DOHH2 (cell line): ENCODE results near the gene PRDX4.

Source experiments
- H3F3A ChIP-seq: fragments of 200-600 bp; sonication (generic), shearing (Covaris generic); 2 replicates; pipeline ENCODE4 v1.6.0; 2016; ENCODE audit warnings: antibody characterized with exemption, mild to moderate bottlenecking; ENCODE audit not compliant: control insufficient read depth, insufficient read depth
- H3K27ac ChIP-seq: fragments of 200-600 bp; sonication (generic); 2 replicates; pipeline ENCODE4 v1.5.1; 2014; ENCODE audit warnings: low read depth, mild to moderate bottlenecking, low read length, moderate library complexity
- H3K27me3 ChIP-seq: fragments of 200-600 bp; sonication (generic); 2 replicates; pipeline ENCODE4 v1.6.1; 2014; ENCODE audit warnings: mild to moderate bottlenecking, low read length, mixed read lengths; ENCODE audit not compliant: control insufficient read depth
- H3K36me3 ChIP-seq: fragments of 200-600 bp; sonication (generic); 2 replicates; pipeline ENCODE4 v1.6.1; 2014; ENCODE audit warnings: mild to moderate bottlenecking, low read length, moderate library complexity, mixed read lengths; ENCODE audit not compliant: control insufficient read depth
- H3K4me1 ChIP-seq: fragments of 200-600 bp; sonication (generic); 2 replicates; pipeline ENCODE4 v1.6.1; 2014; ENCODE audit warnings: mild to moderate bottlenecking, low read length, mixed read lengths; ENCODE audit not compliant: control insufficient read depth
- H3K4me2 ChIP-seq: fragments of 200-600 bp; sonication (generic); 2 replicates; pipeline ENCODE4 v1.6.0; 2014; ENCODE audit warnings: mild to moderate bottlenecking, low read length, moderate library complexity
- H3K4me3 ChIP-seq: fragments of 200-600 bp; sonication (generic); 2 replicates; pipeline ENCODE4 v1.5.1; 2014; ENCODE audit warnings: mild to moderate bottlenecking, low read length, mixed read lengths
- H3K79me2 ChIP-seq: fragments of 200-600 bp; sonication (generic); 2 replicates; pipeline ENCODE4 v1.6.1; 2014; ENCODE audit warnings: mild to moderate bottlenecking, low read length, mixed read lengths; ENCODE audit not compliant: control insufficient read depth
- H3K9me2 ChIP-seq: fragments of 200-600 bp; sonication (generic); replicated peaks from 2 replicates; pipeline ENCODE4 v1.6.1; 2014; ENCODE audit warnings: mild to moderate bottlenecking, low read length, mixed read lengths; ENCODE audit not compliant: control insufficient read depth
- H3K9me3 ChIP-seq: fragments of 200-600 bp; sonication (generic); 2 replicates; pipeline ENCODE4 v1.6.1; 2014; ENCODE audit warnings: antibody characterized with exemption, low read length, mixed read lengths; ENCODE audit not compliant: control insufficient read depth, insufficient read depth
- H4K20me1 ChIP-seq: fragments of 200-600 bp; sonication (generic); 2 replicates; pipeline ENCODE4 v1.6.0; 2014; ENCODE audit warnings: low read depth, mild to moderate bottlenecking, antibody characterized with exemption, low read length, moderate library complexity; ENCODE audit not compliant: control insufficient read depth, insufficient read depth
- EZH2phosphoT487 ChIP-seq: fragments of 200-600 bp; sonication (generic); IDR thresholded peaks from 2 replicates; pipeline ENCODE4 v1.6.1; 2017; ENCODE audit warnings: borderline replicate concordance, mild to moderate bottlenecking, antibody characterized with exemption, low read length, moderate library complexity, mixed read lengths
- TF ChIP-seq, protein P1 (sequence below): fragments of 200-600 bp; sonication (generic); IDR thresholded peaks from one replicate; pipeline ENCODE4 v1.5.1; 2014; ENCODE audit warnings: antibody characterized with exemption, mild to moderate bottlenecking, low read depth, low read length; ENCODE audit not compliant: poor library complexity, severe bottlenecking

Gene PRDX4

GRCh38 chrX:23633834-23634580, 33.3 kb upstream of the PRDX4 start:
- Histone ChIP-seq H3K36me3 (no peaks in the 10 kb centered on the region), H3K9me2 (no peaks in the 10 kb centered on the region), H4K20me1 (no peaks in the 10 kb centered on the region), H3K4me2 (no peak overlapping the region), H3K9me3 (no peaks in the 10 kb centered on the region), H3F3A (no peaks in the 10 kb centered on the region), H3K27me3 (no peaks in the 10 kb centered on the region), H3K79me2 (no peaks in the 10 kb centered on the region), H3K4me1 (no peaks in the 10 kb centered on the region), H3K4me3 (no peak overlapping the region), H3K27ac (no peak overlapping the region)
- TF ChIP-seq, protein P1, sequence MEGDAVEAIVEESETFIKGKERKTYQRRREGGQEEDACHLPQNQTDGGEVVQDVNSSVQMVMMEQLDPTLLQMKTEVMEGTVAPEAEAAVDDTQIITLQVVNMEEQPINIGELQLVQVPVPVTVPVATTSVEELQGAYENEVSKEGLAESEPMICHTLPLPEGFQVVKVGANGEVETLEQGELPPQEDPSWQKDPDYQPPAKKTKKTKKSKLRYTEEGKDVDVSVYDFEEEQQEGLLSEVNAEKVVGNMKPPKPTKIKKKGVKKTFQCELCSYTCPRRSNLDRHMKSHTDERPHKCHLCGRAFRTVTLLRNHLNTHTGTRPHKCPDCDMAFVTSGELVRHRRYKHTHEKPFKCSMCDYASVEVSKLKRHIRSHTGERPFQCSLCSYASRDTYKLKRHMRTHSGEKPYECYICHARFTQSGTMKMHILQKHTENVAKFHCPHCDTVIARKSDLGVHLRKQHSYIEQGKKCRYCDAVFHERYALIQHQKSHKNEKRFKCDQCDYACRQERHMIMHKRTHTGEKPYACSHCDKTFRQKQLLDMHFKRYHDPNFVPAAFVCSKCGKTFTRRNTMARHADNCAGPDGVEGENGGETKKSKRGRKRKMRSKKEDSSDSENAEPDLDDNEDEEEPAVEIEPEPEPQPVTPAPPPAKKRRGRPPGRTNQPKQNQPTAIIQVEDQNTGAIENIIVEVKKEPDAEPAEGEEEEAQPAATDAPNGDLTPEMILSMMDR = no peak
- no peak for TF ChIP-seq EZH2phosphoT487

DNA sequence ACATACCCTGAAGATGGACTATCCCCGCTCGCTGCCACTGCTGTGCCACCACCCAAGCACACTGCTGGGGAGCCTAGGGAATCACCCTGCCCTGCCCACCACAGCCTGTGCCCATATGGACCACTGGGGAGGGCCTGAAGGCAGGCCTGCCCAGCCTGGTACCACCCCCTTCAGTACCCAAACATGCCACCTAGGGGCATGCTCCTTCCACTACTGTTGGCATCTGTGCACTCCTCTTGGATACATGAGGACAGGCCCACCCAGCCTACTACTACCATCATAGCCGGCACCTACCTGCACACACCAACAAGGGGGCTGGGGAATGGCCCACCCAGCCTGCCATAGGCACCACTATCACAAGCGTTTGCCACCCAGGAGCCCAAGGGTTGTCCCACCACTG, 30.1 kb upstream of the PRDX4 start:
- Histone ChIP-seq H3K36me3 (no peaks in the 10 kb centered on the region), H3K4me3 (no peak overlapping the region), H3F3A (no peaks in the 10 kb centered on the region), H3K27me3 (no peaks in the 10 kb centered on the region), H3K4me1 (no peaks in the 10 kb centered on the region), H3K79me2 (no peaks in the 10 kb centered on the region), H3K9me2 (no peaks in the 10 kb centered on the region), H3K27ac (no peak overlapping the region), H3K9me3 (no peaks in the 10 kb centered on the region), H3K4me2 (no peak overlapping the region), H4K20me1 (no peaks in the 10 kb centered on the region)
- TF ChIP-seq EZH2phosphoT487 = no peak
- TF ChIP-seq, protein P1 = no peak

DNA sequence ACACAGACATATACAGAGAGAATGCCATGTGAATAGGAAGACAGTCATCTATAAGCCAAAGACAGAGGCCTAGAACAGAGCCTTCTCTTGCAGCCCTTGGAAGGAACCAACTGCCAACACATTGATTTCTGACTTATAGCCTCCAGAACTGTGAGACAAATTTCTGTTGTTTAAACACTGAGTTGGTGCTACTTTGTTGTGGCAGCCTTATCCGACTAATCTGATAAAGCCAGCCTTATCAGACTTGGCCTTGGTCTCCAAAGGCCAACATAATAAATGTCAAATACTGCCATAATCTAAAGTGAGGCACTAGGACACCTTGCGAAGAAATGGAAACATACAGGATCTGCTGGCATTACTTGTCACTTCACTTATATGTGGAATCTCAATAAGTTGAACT, 24.3 kb upstream of the PRDX4 start:
- no peak overlapping the region for H3K4me3 ChIP-seq
- no peaks in the 10 kb centered on the region for H4K20me1 ChIP-seq
- no peak overlapping the region for H3K4me2 ChIP-seq
- no peaks in the 10 kb centered on the region for H3K27me3 ChIP-seq
- no peaks in the 10 kb centered on the region for H3K9me2 ChIP-seq
- H3K9me3 ChIP-seq = no peaks in the 10 kb centered on the region
- H3K4me1 ChIP-seq = no peaks in the 10 kb centered on the region
- no peak overlapping the region for H3K27ac ChIP-seq
- no peaks in the 10 kb centered on the region for H3K79me2 ChIP-seq
- H3F3A ChIP-seq = no peaks in the 10 kb centered on the region
- no peaks in the 10 kb centered on the region for H3K36me3 ChIP-seq
- TF ChIP-seq, protein P1 = no peak
- no peak for TF ChIP-seq EZH2phosphoT487
